HCT116 (cell line): ENCODE measurements around the gene TMA7.
"Not testable (repeated sequence)": the region's sequence is repeated elsewhere in the genome, so short reads cannot be mapped to it uniquely, and the experiment has no call there.

Source experiments
- EZH2 ChIP-seq: fragments of 200-600 bp; sonication (generic); IDR thresholded peaks from 2 replicates; pipeline ENCODE4 v1.6.1; 2017; ENCODE audit warnings: antibody characterized with exemption, mixed run types
- JUND ChIP-seq: IDR thresholded peaks from 2 replicates; pipeline ENCODE4 v1.6.1; 2012
- POLR2A ChIP-seq: IDR thresholded peaks from 2 replicates; pipeline ENCODE4 v1.7.0; 2011; ENCODE audit warnings: borderline replicate concordance; ENCODE audit not compliant: insufficient read depth, insufficient read length; ENCODE audit errors: extremely low read depth
- POLR2AphosphoS5 ChIP-seq: IDR thresholded peaks from 2 replicates; pipeline ENCODE4 v1.6.1; 2011; ENCODE audit warnings: mild to moderate bottlenecking, low read depth, low read length, moderate library complexity
- RAD21 ChIP-seq: IDR thresholded peaks from 2 replicates; pipeline ENCODE4 v1.6.1; 2012; ENCODE audit warnings: low read depth, mild to moderate bottlenecking
- SP1 ChIP-seq: IDR thresholded peaks from 2 replicates; pipeline ENCODE4 v1.6.1; 2012; ENCODE audit warnings: low read depth
- SRF ChIP-seq: IDR thresholded peaks from 2 replicates; pipeline ENCODE4 v1.6.1; 2012; ENCODE audit warnings: low read depth
- YY1 ChIP-seq: IDR thresholded peaks from 2 replicates; pipeline ENCODE4 v1.6.1; 2011; ENCODE audit warnings: low read length, low read depth, moderate library complexity, mild to moderate bottlenecking; ENCODE audit not compliant: insufficient replicate concordance; ENCODE audit errors: extremely low read depth
- TF ChIP-seq, protein P1 (sequence below), 3 experiments: fragments of 200-600 bp in 1 of 3; sonication (generic) in 1 of 3; IDR thresholded peaks in 2 of 3; conservative IDR thresholded peaks in 1 of 3; 2 replicates each; pipeline ENCODE4 v1.5.1; 2012 to 2017; ENCODE audit warnings: low read depth in 2 of 3, low read length in 2 of 3, antibody characterized with exemption in 1 of 3, borderline replicate concordance in 1 of 3, control low read depth in 1 of 3, mild to moderate bottlenecking in 1 of 3, mixed read lengths in 1 of 3, mixed run types in 1 of 3, moderate library complexity in 1 of 3; ENCODE audit not compliant: insufficient read depth in 1 of 3
- TF ChIP-seq, protein P2 (sequence below): IDR thresholded peaks from 2 replicates; pipeline ENCODE4 v1.6.1; 2012; ENCODE audit warnings: low read depth
- TF ChIP-seq, protein P3 (sequence below): IDR thresholded peaks from 2 replicates; pipeline ENCODE4 v1.6.1; 2012

DNA sequence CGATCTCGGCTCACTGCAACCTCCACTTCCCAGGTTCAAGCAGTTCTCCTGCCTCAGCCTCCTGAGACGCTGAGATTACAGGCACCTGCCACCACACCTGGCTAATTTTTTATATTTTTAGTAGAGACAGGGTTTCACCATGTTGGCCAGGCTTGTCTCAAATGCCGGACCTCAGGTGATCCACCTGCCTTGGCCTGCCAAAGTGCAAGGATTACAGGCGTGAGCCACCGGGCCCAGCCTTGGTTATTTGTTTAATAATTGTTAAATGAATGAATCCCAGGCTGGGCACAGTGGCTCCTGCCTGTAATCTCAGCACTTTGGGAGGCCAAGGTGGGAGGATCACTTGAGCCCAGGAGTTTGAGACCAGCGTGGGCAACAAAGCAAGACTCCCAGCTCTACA is 21.7 kb downstream of the TMA7 start:
- TF ChIP-seq, protein P1, sequence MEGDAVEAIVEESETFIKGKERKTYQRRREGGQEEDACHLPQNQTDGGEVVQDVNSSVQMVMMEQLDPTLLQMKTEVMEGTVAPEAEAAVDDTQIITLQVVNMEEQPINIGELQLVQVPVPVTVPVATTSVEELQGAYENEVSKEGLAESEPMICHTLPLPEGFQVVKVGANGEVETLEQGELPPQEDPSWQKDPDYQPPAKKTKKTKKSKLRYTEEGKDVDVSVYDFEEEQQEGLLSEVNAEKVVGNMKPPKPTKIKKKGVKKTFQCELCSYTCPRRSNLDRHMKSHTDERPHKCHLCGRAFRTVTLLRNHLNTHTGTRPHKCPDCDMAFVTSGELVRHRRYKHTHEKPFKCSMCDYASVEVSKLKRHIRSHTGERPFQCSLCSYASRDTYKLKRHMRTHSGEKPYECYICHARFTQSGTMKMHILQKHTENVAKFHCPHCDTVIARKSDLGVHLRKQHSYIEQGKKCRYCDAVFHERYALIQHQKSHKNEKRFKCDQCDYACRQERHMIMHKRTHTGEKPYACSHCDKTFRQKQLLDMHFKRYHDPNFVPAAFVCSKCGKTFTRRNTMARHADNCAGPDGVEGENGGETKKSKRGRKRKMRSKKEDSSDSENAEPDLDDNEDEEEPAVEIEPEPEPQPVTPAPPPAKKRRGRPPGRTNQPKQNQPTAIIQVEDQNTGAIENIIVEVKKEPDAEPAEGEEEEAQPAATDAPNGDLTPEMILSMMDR (IDR thresholded peaks at IDR 0.05 in 2 of 3, conservative IDR thresholded peaks at IDR 0.05 in 1 of 3; ENCODE audit: borderline replicate concordance in 1 of 3, insufficient read depth in 1 of 3, low read depth in 2 of 3, low read length in 2 of 3), result not testable (repeated sequence)
- TF ChIP-seq, protein P2, sequence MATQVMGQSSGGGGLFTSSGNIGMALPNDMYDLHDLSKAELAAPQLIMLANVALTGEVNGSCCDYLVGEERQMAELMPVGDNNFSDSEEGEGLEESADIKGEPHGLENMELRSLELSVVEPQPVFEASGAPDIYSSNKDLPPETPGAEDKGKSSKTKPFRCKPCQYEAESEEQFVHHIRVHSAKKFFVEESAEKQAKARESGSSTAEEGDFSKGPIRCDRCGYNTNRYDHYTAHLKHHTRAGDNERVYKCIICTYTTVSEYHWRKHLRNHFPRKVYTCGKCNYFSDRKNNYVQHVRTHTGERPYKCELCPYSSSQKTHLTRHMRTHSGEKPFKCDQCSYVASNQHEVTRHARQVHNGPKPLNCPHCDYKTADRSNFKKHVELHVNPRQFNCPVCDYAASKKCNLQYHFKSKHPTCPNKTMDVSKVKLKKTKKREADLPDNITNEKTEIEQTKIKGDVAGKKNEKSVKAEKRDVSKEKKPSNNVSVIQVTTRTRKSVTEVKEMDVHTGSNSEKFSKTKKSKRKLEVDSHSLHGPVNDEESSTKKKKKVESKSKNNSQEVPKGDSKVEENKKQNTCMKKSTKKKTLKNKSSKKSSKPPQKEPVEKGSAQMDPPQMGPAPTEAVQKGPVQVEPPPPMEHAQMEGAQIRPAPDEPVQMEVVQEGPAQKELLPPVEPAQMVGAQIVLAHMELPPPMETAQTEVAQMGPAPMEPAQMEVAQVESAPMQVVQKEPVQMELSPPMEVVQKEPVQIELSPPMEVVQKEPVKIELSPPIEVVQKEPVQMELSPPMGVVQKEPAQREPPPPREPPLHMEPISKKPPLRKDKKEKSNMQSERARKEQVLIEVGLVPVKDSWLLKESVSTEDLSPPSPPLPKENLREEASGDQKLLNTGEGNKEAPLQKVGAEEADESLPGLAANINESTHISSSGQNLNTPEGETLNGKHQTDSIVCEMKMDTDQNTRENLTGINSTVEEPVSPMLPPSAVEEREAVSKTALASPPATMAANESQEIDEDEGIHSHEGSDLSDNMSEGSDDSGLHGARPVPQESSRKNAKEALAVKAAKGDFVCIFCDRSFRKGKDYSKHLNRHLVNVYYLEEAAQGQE, result not testable (repeated sequence)
- not testable (repeated sequence) for TF ChIP-seq EZH2, SRF, POLR2A, RAD21, JUND, SP1, YY1, POLR2AphosphoS5
- TF ChIP-seq, protein P3, sequence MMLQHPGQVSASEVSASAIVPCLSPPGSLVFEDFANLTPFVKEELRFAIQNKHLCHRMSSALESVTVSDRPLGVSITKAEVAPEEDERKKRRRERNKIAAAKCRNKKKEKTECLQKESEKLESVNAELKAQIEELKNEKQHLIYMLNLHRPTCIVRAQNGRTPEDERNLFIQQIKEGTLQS, result not testable (repeated sequence)
